ENCODE measurements around the gene MAMLD1. TPM values are rescaled to one million over a fixed set of nuclear protein-coding genes. Genes with fewer than 3 reads are reported as not detected.

The MAMLD1 gene
- total RNA-seq, 1 donor from 2014 or later: 7.0 TPM

DNA sequence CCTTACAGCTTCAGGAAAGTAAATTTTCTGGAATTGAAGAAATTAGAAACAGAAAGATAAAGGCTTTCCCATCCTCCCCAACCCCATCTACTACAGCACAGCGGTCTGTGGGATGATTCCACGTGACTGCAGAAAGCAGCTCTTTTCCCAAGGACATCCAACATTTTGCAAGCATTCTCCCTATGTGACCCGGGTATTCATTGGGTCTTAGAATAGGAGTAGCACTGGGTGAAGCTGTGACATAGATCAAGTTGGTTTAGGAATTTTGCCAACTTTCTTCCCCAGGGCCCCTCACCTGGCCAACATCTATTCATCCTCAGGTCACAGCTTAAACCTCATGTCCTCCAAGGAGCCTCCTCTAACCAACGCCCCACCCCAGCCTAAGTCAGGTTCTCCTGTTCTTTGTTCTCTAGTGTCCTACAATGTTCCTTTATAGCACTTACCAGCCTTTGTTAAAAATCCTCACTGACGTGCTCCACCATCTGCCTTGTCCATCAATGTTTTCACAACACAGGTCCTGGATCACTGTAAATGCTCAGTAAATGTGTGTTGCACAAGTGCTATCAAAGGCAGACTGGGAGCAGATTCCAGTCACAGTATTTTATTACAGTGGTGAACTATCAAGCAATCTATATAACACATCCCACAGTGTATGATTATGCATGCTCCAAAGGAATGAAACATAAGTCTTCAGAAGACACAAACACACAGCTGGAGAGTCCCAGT, 124.4 kb downstream of the MAMLD1 start:
- no peaks in the 10 kb centered on the region for H3K4me1 Mint-ChIP-seq (ENCODE audit: unreplicated experiment)
- no peak for DNase-seq (ENCODE audit: extremely low spot score, unreplicated experiment)
- H3K36me3 Mint-ChIP-seq: no peaks in the 10 kb centered on the region
- no peak overlapping the region for H3K4me3 Mint-ChIP-seq
- no peaks in the 10 kb centered on the region for H3K9me3 Mint-ChIP-seq
- H3K27ac Mint-ChIP-seq: no peak overlapping the region
- H3K27me3 Mint-ChIP-seq: no peaks in the 10 kb centered on the region
- TF ChIP-seq, protein P1, sequence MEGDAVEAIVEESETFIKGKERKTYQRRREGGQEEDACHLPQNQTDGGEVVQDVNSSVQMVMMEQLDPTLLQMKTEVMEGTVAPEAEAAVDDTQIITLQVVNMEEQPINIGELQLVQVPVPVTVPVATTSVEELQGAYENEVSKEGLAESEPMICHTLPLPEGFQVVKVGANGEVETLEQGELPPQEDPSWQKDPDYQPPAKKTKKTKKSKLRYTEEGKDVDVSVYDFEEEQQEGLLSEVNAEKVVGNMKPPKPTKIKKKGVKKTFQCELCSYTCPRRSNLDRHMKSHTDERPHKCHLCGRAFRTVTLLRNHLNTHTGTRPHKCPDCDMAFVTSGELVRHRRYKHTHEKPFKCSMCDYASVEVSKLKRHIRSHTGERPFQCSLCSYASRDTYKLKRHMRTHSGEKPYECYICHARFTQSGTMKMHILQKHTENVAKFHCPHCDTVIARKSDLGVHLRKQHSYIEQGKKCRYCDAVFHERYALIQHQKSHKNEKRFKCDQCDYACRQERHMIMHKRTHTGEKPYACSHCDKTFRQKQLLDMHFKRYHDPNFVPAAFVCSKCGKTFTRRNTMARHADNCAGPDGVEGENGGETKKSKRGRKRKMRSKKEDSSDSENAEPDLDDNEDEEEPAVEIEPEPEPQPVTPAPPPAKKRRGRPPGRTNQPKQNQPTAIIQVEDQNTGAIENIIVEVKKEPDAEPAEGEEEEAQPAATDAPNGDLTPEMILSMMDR (conservative IDR thresholded peaks at IDR 0.05): no peak

DNA sequence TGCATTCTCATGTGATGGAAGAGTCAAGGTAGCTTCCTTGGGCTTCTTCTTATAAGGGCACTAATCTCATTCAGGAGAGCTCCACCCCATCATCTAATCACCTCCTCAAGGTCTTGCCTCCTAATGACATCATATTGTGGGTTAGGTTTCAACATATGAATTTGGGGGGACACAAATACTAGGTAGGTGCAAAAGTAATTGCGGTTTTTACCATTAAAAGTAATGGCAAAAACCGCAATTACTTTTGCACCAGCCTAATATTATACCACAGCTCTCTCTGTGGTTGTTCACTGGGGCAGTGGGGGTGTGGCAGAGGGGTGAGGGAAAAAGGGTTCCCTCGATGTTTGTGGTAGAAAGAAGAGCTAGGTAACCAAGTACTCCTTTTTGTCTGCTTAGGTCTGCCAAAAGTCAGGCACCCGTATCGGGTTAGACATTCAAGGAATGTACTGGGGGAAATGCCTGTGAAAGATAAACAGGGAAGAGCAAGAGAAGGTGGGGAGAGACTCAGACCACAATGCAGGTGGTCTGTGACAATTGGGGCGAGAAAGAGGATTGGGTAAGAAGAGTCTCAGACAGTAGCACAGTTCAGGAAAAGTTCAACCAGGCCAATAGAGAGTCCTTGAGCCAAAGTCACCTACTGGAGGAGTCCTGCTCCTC, 126.4 kb downstream of the MAMLD1 start:
- H3K36me3 Mint-ChIP-seq: no peaks in the 10 kb centered on the region
- no peaks in the 10 kb centered on the region for H3K4me1 Mint-ChIP-seq (ENCODE audit: unreplicated experiment)
- TF ChIP-seq, protein P1 (conservative IDR thresholded peaks at IDR 0.05): no peak
- H3K27me3 Mint-ChIP-seq: no peaks in the 10 kb centered on the region
- no peak overlapping the region for H3K4me3 Mint-ChIP-seq
- H3K9me3 Mint-ChIP-seq: no peaks in the 10 kb centered on the region
- no peak for DNase-seq (ENCODE audit: extremely low spot score, unreplicated experiment)
- H3K27ac Mint-ChIP-seq: no peak overlapping the region

DNA sequence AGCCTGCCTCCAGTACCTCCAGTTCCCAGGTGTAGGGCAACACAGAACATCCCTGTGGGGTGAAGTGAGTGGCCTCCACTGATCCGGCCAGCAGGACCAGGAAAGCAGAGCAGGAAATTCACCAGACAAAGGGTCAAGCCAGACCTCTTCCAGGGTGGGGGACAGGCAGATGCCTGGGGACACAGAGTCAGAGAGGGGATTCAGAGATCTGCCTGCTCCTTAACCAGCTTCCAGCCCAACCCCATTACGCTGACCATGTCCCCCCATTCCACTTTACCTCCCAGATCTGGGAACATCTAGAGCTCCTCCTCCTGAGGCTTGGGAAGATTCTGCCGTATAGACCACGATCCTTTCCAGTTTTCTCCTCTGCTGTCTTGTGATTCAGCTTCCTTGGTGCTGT, 132.4 kb downstream of the MAMLD1 start:
- no peak overlapping the region for H3K4me3 Mint-ChIP-seq
- no peaks in the 10 kb centered on the region for H3K27me3 Mint-ChIP-seq
- H3K4me1 Mint-ChIP-seq (ENCODE audit: unreplicated experiment): no peaks in the 10 kb centered on the region
- no peaks in the 10 kb centered on the region for H3K36me3 Mint-ChIP-seq
- H3K27ac Mint-ChIP-seq: no peak overlapping the region
- no peaks in the 10 kb centered on the region for H3K9me3 Mint-ChIP-seq
- DNase-seq (ENCODE audit: extremely low spot score, unreplicated experiment): no peak
- TF ChIP-seq, protein P1 (conservative IDR thresholded peaks at IDR 0.05): no peak

DNA sequence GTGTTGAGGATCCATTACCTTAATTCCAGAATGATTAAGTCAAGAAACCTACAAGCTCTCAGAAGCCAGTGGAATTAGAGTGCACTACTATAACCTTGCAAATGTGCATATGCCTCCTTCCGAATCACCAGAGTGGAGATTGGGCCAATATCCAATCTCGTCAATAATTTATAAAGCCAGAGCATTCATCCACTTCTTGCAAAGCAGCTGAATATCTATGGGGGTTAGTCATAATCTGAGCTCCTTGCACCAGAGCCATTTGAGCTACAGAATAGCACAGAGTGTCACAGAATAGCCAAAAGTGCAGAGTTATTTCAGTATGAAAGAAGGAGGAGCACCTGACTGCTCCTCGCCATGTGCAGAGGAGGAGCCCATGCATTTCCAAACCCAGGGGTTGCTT, 136.1 kb downstream of the MAMLD1 start:
- Mint-ChIP-seq H3K27me3 (no peaks in the 10 kb centered on the region), H3K36me3 (no peaks in the 10 kb centered on the region), H3K4me1 (ENCODE audit: unreplicated experiment) (no peaks in the 10 kb centered on the region), H3K4me3 (no peak overlapping the region), H3K9me3 (no peaks in the 10 kb centered on the region), H3K27ac (no peak overlapping the region)
- TF ChIP-seq, protein P1 (conservative IDR thresholded peaks at IDR 0.05): no peak
- DNase-seq (ENCODE audit: extremely low spot score, unreplicated experiment): no peak

DNA sequence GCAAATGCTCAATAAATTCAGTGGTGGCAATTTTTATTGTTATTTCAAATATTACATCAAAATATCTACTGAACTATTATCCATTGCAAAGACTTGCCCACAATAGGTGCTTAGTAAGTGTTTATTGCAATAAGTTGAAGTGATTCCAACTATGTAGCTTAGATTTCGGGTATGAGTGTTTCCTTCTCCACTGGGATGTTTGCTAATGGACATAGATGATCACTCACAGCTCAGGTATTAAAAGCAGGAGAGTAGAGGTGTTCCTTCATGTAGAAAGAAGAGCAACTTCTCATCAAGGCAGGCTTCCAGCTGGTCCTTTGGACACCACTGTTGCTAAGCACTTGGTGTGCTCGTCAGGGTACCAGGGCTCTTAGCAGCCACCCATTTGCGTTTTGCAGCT, 139.0 kb downstream of the MAMLD1 start:
- Mint-ChIP-seq H3K27ac (no peak overlapping the region), H3K9me3 (no peaks in the 10 kb centered on the region), H3K4me1 (ENCODE audit: unreplicated experiment) (no peaks in the 10 kb centered on the region), H3K27me3 (no peaks in the 10 kb centered on the region), H3K4me3 (no peak overlapping the region), H3K36me3 (no peaks in the 10 kb centered on the region)
- DNase-seq (ENCODE audit: extremely low spot score, unreplicated experiment): no peak
- TF ChIP-seq, protein P1 (conservative IDR thresholded peaks at IDR 0.05): no peak

All from type B pancreatic cell (in vitro differentiated cells).